Activated CD4-positive, alpha-beta T cell treated with anti-CD3 and anti-CD28 coated beads, Interleukin-10, Interleukin-2, amounts not matched to agents 100 ng/mL and 50 ng/mL, durations not matched to agents 16 hours and 8 hours (primary cell): ENCODE data around the gene SUPT20HL2.

Experiments used
- DNase-seq: peaks from one replicate; pipeline ENCODE4 v3.0.0-alpha.2; 2020

Gene SUPT20HL2

GRCh38 chrX:24308803-24309202 lies 5.1 kb downstream of the SUPT20HL2 start:
- peak; percentile 10 for DNase-seq

- no peak for DNase-seq
These were observed 7.4 kb downstream of the SUPT20HL2 start for GRCh38 chrX:24306440-24306839.

DNA sequence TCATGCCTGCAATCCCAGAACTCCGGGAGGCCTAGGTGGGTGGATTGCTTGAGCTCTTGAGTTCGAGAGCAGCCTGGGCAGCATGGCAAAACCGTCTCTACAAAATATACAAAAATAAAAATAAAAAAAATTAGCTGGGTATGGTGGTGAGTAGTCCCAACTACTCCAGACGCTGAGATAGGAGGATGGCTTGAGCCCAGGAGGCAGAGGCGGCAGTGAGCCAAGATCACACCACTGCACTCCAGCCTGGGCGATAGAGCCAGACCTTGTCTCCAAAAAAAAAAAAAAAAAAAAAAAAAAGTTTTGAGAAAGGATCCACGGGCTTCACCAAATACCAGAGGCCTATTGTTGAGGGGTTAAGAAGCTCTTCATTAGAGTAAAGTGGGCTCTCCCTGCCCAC lies 8.0 kb downstream of the SUPT20HL2 start:
- no peak for DNase-seq

- no peak for DNase-seq
These were observed 12.1 kb downstream of the SUPT20HL2 start for GRCh38 chrX:24301806-24302205.

DNA sequence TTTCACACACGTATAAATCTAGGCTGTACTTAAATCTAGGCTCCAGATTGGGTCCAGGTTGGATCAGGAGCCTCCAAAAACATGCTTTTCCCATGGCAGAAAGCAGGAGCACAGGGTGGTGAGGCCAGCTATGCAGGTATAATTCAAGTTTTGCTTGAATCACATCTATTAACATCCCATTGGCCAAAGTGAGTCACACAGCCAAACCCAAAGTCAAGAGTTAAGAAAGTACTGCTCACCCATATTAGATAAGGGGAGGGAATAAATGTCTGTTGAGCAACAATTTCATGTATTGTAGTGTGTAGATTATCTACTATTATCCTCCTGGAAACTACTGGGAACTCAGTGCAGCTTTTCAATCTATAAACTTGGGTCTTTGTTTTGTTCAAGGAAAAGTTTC lies 12.8 kb downstream of the SUPT20HL2 start:
- DNase-seq = no peak

- DNase-seq = no peak
These were observed 15.7 kb downstream of the SUPT20HL2 start for GRCh38 chrX:24298191-24298590.

DNA sequence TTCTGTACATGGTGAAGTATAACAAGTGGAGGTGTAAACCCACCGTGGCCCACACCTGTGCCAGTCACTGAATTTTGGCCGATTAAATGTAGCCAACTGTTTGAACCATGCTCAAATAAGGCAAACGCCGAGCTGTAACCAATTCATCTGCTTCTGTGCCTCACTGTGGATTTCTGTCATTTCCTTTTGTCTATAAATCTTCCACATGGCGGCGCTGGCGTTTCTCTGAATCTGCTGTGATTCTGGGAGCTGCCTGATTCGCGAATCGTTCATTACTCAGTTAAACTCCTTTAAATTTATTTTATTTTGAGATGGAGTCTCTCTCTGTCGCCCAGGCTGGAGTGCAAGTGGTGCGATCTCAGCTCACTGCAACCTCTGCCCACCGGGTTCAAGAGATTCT lies 19.2 kb downstream of the SUPT20HL2 start:
- peak; percentile 36 for DNase-seq

GRCh38 chrX:24293412-24293811 lies 20.5 kb downstream of the SUPT20HL2 start:
- DNase-seq = no peak

DNA sequence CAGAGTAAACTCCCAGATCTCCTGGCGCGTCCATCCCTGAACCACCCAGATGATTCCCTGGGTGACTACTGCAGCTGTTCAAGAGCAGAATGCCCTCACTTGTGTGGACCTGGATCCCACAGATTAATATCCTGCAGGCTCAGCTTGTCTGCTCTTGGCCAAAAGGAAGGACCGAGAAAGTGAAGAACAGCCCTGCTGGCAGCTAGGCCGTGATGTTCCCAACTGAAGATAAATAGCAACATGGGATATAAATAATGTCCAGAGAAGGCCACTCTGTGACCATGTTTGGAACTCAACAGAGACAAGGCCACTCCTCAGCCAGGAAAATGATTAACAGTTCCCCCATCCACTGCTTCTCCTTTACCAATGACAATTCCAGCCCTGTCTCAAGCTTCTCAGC lies 21.5 kb downstream of the SUPT20HL2 start:
- DNase-seq = no peak

DNA sequence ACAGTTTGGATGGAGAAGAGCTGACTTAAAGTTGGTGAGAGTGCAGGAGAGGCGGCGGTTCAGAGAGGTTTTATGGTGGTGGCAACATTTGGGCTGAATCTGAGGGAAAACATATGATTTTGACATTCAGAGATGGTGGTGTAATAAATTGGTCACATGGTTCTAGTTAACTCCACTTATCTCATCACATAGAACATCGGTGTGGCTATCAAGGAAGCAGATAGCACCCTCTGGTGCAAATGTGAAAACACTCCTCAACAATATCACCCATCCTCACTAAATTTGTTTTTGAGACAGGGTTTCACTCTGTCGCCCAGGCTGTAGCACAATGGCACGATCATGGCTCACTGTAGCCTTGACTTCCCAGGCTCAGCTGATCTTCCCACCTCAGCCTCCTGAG lies 28.8 kb downstream of the SUPT20HL2 start:
- DNase-seq = no peak

- no peak for DNase-seq
These were observed 30.6 kb downstream of the SUPT20HL2 start for GRCh38 chrX:24283127-24283794.

GRCh38 chrX:24282381-24283126 lies 31.3 kb downstream of the SUPT20HL2 start:
- DNase-seq = no peak

DNA sequence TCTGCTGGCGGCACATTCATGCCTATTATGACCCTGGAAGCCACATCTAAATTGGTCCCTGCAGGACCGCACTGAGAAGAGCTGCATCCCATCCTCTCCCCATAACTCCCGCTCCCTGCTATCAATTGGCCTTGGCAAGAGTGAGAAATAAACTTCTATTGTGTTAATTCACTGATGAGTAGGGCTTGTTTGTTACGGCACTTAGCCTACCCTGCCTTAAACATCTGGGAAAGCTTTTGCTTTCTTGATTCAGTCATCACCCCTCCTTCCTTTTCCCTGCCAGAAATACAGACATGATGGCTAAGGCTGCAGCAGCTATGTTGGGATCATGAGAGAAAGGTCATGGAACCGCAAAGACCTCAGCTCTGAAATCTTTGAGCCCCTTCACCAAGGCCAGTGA lies 36.5 kb downstream of the SUPT20HL2 start:
- no peak for DNase-seq

GRCh38 chrX:24276015-24276414 lies 37.9 kb downstream of the SUPT20HL2 start:
- DNase-seq = no peak

GRCh38 chrX:24271262-24271661 lies 42.6 kb downstream of the SUPT20HL2 start:
- no peak for DNase-seq

- DNase-seq = no peak
These were observed 45.1 kb downstream of the SUPT20HL2 start for GRCh38 chrX:24268786-24269185.

DNA sequence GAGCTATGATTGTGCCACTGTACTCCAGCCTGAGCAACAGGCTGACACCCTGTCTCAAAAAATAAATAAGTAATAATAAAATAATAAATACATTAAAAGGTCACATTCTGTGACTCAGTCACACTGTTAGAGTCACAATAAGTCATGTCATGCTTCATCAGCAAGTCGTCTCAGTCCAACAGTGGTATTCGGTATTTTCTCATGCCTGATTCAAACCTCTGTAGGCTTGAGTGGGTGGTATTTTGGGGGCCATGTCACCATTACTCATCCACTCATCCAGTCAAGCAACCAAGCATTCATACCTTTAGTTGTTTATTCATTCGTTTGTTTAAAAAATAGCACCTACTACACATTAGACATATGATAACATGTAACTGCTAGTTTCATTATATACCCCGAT lies 46.9 kb downstream of the SUPT20HL2 start:
- DNase-seq = no peak

DNA sequence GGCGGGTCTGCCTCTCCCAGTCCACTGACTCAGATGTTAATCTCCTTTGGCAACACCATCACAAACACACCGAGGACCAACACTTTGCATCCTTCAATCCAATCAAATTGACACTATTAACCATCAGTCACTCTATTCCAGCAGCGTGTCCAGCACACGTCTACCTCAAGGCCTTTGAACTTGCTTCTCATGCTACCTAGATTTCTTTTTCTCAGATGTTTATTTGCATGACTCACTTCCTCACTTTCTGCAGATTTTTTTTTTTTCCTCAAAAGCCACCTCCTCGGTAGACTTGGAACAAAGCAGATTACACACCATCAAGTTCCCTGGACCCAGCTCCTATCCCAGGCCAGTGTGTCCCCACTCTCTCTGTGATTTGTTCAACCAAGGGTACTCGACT lies 49.5 kb downstream of the SUPT20HL2 start:
- DNase-seq = no peak

- DNase-seq = no peak
These were observed 51.6 kb downstream of the SUPT20HL2 start for GRCh38 chrX:24262309-24262708.
